ENCODE measurements around the gene DDIT3.
"Not testable (repeated sequence)": the region's sequence is repeated elsewhere in the genome, so short reads cannot be mapped to it uniquely, and the experiment has no call there.

Gene DDIT3

DNA sequence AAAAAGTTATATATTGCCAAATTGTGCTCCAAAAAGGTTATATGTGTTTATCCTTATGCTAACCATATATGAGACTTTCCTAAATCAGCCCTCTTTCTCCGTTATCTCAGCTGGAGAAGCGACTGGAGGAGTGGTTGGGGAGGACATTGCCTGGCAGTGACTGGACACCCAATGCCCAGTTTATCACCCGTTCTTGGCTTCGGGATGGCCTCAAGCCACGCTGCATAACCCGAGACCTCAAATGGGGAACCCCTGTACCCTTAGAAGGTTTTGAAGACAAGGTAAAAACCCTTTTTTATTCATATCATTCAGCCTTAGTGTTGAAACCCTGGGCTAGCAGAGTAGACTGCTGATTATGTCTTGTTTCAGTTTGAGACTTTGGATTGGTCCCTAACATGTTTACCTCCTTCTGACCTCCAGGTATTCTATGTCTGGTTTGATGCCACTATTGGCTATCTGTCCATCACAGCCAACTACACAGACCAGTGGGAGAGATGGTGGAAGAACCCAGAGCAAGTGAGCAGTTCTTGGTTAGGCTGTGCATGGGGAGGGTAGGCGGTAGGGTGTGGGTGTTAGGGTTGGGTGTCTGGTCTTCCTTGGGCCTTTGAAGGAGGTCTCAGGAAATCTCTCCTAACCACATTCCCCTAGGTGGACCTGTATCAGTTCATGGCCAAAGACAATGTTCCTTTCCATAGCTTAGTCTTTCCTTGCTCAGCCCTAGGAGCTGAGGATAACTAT, 8.6 kb downstream of the DDIT3 start:
- no peak for DNase-seq

DNA sequence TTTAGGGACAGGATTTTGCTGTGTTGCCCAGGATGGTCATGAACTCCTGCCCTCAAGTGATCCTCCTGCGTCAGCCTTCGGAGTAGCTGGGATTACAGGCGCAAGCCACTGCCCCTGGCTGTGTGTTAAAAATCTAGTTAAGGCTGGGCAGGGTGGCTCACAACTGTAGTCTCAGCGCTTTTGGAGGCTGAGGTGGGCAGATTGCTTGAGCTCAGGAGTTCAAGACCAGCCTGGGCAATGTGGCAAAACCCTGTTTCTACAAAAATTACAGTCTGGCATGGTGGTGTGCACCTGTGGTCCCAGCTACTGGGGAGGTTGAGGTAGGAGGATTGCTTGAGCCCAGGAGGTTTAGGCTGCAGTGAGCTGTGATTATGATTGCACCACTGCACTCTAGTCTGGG, 9.2 kb downstream of the DDIT3 start:
- DNase-seq: no peak

DNA sequence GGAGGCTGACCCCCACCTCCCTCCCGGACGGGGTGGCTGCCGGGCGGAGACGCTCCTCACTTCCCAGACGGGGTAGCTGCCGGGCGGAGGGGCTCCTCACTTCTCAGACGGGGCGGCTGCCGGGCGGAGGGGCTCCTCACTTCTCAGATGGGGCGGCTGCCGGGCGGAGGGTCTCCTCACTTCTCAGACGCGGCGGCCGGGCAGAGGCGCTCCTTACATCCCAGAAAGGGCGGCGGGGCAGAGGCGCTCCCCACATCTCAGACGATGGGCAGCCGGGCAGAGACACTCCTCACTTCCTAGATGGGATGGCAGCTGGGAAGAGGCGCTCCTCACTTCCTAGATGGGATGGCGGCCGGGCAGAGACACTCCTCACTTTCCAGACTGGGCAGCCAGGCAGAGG, 12.5 kb downstream of the DDIT3 start:
- not testable (repeated sequence) for DNase-seq

DNA sequence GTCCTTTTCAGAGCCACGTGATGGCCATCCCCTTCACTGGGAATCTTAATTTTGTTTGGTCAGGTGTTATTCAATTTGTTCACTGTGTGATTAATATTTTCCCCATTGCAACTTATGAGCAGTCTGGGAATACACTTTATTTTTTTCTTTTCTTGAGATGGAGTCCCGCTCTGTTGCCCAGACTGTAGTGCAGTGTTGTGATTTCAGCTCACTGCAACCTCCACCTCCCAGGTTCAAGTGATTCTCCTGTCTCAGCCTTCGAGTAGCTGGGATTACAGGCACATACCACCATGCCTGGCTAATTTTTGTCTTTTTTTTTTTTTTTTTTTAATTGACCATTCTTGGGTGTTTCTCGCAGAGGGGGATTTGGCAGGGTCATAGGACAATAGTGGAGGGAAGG, 13.8 kb downstream of the DDIT3 start:
- DNase-seq: not testable (repeated sequence)

DNA sequence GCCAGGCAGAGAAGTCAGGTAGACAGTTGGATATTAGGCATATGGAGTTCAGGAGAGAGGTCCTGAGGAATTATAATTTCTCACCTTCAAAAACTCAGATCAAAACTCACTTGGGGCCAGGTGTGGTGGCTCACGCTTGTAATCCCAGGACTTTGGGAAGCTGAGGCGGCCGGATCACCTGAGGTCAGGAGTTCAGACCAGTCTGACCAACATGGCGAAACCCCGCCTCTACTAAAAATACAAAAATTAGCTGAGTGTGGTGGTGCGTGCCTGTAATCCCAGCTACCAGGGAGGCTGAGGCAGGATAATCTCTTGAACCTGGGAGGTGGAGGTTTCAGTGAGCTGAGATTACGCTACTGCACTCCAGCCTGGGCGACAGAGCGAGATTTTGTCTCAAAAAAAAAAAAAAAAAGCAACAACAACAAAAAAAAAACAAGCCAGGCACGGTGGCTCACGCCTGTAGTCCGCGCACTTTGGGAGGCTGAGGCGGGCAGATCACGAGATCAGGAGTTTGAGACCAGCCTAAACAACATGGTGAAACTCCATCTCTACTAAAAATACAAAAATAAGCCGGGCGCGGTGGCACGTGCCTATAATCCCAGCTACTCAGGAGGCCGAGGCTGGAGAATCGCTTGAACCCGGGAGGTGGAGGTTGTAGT, 17.9 kb downstream of the DDIT3 start:
- not testable (repeated sequence) for DNase-seq

DNA sequence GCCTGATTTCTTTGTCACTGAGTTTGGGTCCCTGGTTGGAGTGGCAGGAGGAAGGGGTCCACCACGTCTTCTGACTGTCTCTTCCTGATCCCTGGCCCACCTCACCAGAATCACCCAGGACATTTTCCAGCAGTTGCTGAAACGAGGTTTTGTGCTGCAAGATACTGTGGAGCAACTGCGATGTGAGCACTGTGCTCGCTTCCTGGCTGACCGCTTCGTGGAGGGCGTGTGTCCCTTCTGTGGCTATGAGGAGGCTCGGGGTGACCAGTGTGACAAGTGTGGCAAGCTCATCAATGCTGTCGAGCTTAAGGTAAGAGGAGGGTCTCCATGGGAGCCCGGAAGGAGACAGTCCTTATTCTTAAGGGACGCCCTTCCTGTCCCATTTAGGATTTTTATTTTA, 20.1 kb downstream of the DDIT3 start:
- DNase-seq: no peak

DNA sequence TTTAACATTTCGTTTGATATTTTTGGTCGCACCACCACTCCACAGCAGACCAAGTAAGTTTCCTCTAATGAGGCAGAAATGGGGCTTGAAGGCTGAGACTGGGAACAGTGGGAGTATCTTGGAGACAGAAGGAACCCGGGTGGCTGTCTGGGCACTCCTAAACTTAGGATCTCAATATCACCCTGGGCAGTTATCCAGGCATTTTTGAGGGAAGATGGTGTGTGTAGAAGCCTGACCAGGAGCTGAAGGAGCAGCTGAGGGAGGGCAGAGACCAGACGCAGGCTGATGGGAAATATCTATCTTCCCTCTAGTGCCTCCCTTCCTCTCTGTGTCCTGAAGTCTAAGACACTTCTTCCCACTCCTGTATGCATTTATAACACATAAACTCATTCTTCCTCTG, 21.7 kb downstream of the DDIT3 start:
- no peak for DNase-seq

DNA sequence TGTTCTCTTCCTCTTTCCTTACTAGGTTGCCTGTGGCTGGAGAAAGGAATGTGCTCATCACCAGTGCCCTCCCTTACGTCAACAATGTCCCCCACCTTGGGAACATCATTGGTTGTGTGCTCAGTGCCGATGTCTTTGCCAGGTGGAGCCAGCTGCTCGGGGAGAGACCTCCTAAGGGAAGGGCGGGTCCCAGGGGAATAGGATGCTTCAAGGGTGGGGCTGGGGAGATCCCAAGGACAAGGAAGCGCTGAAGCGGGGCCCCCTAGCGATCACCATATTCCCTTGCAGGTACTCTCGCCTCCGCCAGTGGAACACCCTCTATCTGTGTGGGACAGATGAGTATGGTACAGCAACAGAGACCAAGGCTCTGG, 22.2 kb downstream of the DDIT3 start:
- no peak for DNase-seq

DNA sequence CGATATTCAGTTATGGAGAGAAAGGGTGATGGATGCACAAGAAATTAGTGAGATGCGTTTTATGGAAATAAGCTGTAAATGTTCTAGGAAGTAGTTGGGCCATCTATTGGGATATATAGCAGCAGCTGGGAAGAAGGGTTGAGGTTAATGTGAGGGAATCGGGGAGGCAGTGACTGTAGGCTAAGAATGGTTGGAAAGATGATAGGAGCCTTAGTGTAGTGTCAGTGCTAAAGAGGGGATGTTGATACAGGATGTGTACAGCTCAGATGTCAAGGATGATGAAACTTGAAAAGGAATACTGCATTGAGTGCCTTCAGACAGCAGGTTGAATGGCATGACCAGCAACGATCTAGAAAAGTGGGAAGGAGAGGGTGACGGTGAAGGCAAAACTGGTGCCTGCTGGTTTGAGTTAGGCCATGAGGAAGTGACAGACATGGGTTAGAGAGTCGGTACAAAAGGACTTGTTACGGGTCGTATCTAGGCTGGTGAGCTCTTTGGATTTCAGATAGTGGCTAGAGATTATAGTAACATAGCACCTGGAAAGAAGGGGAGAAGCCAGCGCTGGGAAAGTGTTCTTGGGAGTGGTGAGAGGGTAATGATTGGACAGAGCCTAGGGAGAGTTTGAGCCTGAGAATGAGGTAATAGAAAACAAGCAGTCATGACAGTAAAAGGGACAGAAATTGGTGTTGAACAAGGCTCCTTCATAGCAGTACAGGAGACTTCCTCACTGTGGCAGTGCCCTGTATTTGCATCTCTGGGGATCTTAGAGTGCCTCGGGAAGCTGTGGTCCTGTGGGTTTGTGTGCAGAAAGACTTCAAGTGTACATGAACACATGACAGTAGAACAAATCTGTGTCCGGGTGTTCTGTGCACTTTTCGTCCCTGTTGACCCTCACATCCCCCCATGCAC, 22.8 kb downstream of the DDIT3 start:
- no peak for DNase-seq

DNA sequence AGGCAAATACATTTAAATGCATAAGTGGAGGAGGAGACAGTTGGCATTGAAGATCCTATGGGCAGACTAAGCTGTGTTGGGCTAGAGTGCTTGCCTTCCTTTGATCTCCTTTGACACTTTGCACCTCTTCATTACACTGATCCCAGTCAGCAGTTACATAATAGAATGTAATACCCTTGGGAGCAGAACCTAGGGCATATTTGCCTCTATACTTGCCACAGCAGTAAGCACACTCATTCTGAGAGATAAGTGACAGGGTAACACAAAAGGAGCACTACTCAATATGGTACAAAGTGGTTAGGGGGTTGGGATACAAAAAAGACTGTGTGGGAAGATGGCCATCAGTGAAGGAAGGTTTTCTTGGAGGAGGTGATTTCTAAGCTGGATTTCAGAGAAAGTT, 23.5 kb downstream of the DDIT3 start:
- no peak for DNase-seq

DNA sequence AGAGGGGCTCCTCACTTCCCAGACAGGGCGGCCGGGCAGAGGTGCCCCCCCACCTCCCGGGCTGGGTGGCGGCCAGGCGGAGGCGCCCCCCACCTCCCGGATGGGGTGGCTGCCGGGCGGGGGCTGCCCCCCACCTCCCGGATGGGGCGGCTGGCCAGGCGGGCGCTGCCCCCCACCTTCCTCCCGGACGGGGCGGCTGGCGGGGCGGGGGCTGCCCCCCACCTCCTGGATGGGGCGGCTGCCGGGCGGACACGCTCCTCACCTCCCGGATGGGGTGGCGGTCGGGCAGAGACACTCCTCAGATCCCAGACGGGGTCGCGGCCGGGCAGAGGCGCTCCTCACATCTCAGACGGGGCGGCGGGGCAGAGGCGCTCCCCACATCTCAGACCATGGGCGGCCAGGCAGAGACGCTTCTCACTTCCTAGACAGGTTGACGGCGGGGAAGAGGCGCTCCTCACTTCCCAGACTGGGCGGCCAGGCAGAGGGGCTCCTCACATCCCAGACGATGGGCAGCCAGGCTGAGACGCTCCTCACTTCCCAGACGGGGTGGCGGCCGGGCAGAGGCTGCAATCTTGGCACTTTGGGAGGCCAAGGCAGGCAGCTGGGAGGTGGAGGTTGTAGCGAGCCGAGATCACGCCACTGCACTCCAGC, 25.1 kb downstream of the DDIT3 start:
- not testable (repeated sequence) for DNase-seq

DNA sequence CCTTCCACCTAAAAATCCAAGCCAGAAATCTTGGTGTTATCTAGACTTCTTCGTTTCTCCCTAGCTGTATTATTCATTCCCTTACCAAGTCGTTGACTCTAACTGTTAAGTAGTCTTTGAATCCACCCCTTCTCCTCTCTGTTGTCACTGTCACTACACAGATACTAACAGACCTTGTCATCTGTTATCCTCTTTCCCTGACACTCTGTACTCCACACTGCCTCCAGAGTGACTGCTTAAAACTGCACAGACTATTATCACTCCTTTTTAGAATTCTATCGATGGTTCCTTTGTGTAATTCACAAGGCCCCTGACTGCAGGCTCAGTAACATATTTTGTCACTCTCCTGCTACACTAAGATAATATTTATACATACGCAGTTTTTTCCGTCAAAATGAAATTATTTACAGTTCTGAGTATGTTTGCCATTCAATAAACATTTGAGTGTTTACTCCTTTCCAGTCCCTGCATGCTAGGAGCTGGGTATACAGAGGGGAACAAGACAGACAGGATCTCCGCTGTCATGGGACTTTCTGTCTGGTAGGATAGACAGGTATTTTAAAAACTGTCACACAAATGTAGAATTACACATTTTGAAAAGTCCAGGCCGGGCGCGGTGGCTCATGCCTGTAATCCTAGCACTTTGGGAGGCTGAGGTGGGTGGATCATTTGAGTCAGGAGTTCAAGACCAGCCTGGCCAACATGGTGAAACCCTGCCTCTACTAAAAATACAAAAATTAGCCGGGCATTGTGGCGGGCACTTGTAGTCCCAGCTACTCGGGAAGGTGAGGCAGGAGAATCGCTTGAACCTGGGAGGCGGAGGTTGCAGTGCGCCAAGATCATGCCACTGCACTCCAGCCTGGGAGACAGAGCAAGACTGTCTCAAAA, 28.7 kb downstream of the DDIT3 start:
- DNase-seq: no peak

DNA sequence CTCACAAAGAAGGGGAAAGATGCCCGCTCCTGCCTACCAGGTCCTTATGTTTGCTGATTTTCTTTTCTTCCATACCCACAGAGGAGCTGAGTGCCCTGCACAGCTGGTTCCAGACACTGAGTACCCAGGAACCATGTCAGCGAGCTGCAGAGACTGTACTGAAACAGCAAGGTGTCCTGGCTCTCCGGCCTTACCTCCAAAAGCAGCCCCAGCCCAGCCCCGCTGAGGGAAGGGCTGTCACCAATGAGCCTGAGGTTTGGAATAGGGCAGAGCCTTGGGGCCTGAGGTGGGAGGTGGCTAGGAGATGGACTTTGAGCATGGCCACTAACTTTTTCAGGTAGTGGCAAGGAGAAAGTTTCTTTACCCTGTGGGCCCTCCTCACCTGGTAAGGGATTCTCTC, 30.2 kb downstream of the DDIT3 start:
- DNase-seq: no peak

DNA sequence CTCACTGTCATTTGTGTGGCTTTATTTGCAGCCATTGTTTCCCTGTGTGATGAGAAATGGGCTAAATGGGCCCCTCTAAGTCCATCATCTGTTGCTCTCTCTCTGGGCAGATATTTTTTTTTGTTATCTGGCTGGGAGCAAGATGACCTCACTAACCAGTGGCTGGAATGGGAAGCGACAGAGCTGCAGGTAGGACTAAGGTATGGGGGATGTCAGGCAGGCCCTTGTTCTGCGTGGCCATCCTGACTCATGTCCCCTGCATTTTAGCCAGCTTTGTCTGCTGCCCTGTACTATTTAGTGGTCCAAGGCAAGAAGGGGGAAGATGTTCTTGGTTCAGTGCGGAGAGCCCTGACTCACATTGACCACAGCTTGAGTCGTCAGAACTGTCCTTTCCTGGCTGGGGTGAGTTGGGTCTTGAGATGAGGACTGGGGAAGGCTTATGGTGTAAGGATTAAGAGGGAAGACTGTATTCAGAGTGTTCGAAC, 31.1 kb downstream of the DDIT3 start:
- no peak for DNase-seq

DNA sequence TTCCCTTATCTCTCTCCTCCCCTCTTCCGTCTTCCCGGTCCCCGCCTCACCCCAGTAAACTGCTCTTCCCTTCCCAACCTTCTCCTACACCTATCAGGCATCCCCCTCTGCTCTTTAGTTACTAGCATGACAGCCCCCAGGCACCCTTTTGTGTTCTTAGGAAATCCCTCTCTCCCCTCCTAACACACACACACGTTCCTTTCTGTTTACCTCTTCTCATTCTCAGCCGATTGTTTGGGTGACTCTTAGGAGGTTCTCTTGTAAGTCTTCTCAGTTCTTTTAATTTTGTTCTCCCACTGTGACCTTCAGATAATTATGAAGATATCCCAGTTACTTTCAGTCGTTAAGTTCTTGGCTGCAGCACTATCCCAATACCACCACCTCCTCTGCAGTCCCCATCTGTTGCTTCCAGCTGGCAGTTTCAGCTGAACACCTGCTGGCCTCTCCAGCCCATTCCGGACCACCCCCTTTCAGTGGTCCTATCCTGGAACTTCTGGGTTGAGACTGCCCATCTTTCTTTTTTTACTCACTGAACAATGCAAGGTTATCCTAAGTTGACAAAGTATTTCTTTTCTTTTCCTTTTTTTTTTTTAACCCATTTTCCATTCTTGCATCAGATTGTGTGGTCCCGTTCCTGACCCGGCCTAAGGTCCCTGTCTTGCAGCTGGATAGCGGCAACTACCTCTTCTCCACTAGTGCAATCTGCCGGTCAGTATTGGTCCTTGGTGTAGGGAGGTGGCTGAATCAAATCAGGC, 31.7 kb downstream of the DDIT3 start:
- DNase-seq: no peak

DNA sequence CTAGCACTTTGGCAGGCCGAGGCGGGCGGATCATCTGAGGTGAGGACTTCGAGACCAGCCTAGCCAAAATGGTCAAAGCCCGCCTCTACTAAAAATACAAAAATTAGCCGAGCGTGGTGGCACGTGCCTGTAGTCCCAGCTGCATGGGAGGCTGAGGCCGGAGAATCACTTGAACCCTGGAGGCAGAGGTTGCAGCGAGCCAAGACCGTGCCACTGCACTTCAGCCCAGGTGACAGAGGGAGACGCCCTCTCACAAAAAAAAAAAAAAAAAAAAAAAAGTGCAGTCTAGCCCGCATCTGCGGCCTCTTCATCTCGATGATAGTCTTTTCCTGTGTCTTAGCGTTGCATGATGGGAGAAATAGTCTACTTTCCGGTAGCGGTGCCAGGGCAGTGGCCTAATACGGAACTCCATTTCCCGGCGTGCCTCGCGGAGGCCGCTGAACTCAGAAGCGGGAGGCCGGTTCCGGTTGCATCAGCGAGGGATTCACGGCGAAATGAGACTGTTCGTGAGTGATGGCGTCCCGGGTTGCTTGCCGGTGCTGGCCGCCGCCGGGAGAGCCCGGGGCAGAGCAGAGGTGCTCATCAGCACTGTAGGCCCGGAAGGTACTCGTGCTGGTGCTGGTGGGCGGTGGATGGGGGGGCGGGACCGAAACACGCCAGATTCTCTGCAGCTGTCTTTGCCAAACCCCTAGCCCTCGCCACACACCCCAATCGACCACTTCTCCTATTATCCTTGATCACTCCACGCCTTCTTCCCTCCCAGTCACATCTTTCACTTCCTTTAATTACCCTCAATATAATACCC, 32.5 kb downstream of the DDIT3 start, which contains the start of gene MARS1:
MARS1 (plus strand) TSS at position 472 of the 805 bp plus-strand sequence; CDS start at position 495, 23 bp downstream.
- no peak for DNase-seq

DNA sequence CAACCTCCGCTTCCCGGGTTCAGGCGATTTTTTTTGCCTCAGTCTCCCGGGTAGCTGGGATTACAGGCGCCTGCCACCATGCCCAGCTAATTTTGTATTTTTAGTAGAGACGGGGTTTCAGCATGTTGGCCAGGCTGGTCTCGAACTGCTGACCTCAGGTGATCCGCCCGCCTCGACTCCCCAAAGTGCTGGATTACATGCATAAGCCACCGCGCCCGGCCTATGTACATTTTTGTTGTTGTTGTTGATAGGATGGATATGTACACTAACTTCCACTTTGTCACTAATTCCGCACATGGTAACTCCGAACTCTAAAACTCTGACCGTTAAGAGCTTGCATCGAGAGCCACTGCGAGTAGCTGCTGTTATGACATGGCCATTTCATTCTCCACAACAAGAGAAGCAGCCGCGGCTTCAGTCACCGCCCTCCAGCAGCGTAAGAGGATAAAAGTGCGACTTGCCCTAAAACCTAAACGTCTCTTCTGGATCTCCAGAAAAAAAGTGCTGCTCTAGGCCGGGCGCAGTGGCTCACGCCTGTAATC, 33.2 kb downstream of the DDIT3 start:
- no peak for DNase-seq

DNA sequence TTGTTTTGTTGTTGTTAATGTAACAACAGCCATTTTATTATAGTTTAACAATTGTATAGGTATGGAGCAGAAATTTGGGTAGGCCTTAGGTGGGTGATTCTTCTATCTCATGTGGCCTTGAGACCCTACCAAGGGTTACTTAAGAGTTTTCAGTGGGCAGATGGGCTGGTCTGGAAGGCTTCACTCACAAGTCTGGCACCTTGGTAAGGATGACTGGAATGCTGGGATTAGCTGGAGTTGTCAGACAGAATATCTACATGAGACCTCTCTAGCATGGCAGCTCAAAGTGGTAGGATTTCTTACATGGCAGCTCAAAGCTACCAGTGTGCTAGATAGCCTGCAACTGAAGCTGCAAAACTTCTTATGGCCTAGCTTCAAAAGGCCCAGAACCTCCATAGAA, 34.6 kb downstream of the DDIT3 start:
- DNase-seq: no peak

DNA sequence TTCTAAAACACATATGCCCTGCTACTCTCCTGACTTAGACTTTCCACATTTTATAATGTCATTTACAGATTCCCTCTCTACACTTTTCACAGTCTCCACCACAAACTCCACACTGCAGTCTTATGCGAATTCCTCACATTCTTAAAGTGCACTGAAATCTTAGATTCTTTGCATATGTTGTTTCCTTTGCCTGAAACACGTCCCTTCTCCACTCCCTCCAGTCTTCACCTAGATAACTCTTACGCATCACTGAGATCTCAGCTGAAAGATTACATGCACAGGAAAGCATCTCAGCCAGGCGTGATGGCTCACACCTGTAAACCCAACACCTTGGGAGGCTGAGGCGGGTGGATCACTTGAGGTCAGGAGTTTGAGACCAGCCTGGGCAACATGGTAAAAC, 36.8 kb downstream of the DDIT3 start:
- DNase-seq: no peak

DNA sequence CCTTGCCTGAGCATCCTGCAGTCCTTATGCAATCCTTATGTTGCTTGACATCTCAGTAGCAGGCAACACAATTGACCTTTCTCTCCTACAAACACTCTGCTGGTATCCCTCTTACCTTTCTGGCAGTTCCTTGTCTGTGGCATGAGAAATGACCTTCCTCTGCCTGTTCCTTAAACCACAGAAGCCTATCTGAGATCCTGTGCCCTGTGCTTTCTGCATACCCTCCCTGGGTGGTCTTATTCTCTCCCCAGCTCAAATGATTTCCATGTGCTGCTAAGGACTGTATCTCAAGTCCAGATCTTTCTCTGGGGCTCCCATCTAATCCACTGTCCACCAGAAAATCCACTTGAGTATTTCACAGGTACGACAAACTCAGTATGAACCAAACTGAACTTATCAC, 38.6 kb downstream of the DDIT3 start:
- no peak for DNase-seq

Data from cortex of kidney (tissue), 1 donor.